Adipose tissue (tissue), 3 donors: Measurements from ENCODE around the gene NPHP4. TPM values are rescaled to one million over a fixed set of nuclear protein-coding genes. Genes with fewer than 3 reads are reported as not detected.
A peak's percentile ranks its signal among the peaks of the same experiment; 100 is the strongest.

Experiments used
- H3K27ac ChIP-seq: one replicate; pipeline ENCODE4 v1.5.1; 2013; ENCODE audit warnings: low read depth, low read length
- WGBS, 3 donors: extraction: QIAGEN DNeasy Blood & Tissue Kit; methylation state at CpG; one replicate each; pipeline ENCODE4 v1.1.7; 2013; 5-methylcytosine and 5-hydroxymethylcytosine counted together
- polyA plus RNA-seq, 3 donors: library from polyadenylated mRNA; stranded (reverse); fragments of 200-250 nt; gene quantifications; one replicate each; pipeline ENCODE4 v1.2.3, GENCODE V29; 2013
- donor health status: healthy with polysubstance abuse.
- donor health status: Bipolar disorder and iron deficiency.
- donor health status: healthy.

The NPHP4 gene
- polyA plus RNA-seq, 3 donors, result 5.0 to 14.3 (median 6.4) TPM

GRCh38 chr1:5995871-5996630 is 3.8 kb upstream of the NPHP4 start:
- no peak overlapping the region for H3K27ac ChIP-seq
- WGBS, 3 donors, result 90 to 96% (median 95%) methylated on average over 17 of the region's 17 CpGs

GRCh38 chr1:5994713-5995621 is 2.7 kb upstream of the NPHP4 start:
- no peak overlapping the region for H3K27ac ChIP-seq
- WGBS, 3 donors, result 74 to 78% (median 76%) methylated on average over 29 of the region's 29 CpGs

GRCh38 chr1:5993556-5994491 is 1.6 kb upstream of the NPHP4 start:
- WGBS, 3 donors, result 36 to 37% (median 36%) methylated on average over 29 of the region's 29 CpGs
- H3K27ac ChIP-seq, result no peak overlapping the region

- no peak overlapping the region for H3K27ac ChIP-seq
- 1% methylated on average over 28 to 49 of the region's 49 CpGs for WGBS, 3 donors
Observed at GRCh38 chr1:5992814-5993555, 760 bp upstream of the NPHP4 start.

GRCh38 chr1:5991381-5992025 is 722 bp downstream of the NPHP4 start:
- H3K27ac ChIP-seq, result peak overlapping the region; percentile 84
- WGBS, 3 donors, result 0 to 1% (median 1%) methylated on average over 38 to 60 of the region's 60 CpGs

- WGBS, 3 donors, result 50 to 59% (median 55%) methylated on average over 10 of the region's 10 CpGs
- H3K27ac ChIP-seq, result no peak overlapping the region
Observed at GRCh38 chr1:5990913-5991312, 1.3 kb downstream of the NPHP4 start.

GRCh38 chr1:5989731-5990271 is 2.4 kb downstream of the NPHP4 start:
- no peak overlapping the region for H3K27ac ChIP-seq
- 95 to 96% (median 96%) methylated on average over 18 of the region's 18 CpGs for WGBS, 3 donors

GRCh38 chr1:5989286-5989605 is 3.0 kb downstream of the NPHP4 start:
- WGBS, 3 donors, result 93 to 98% (median 94%) methylated on average over 5 of the region's 5 CpGs
- H3K27ac ChIP-seq, result no peak overlapping the region

GRCh38 chr1:5988596-5989285 is 3.5 kb downstream of the NPHP4 start:
- 91 to 98% (median 94%) methylated on average over 14 of the region's 14 CpGs for WGBS, 3 donors

GRCh38 chr1:5986018-5986417 is 6.2 kb downstream of the NPHP4 start:
- H3K27ac ChIP-seq, result no peak overlapping the region
- WGBS, 3 donors, result 91 to 95% (median 92%) methylated on average over 13 of the region's 13 CpGs

More at GRCh38 chr1:5988596-5989285, 3.5 kb downstream of the NPHP4 start:
- no peak overlapping the region for H3K27ac ChIP-seq

- 84 to 91% (median 88%) methylated on average over 11 of the region's 11 CpGs for WGBS, 3 donors
- H3K27ac ChIP-seq, result no peak overlapping the region
Observed at GRCh38 chr1:5985250-5985649, 7.0 kb downstream of the NPHP4 start.

GRCh38 chr1:5983361-5984103 is 8.7 kb downstream of the NPHP4 start:
- H3K27ac ChIP-seq, result no peak overlapping the region
- WGBS, 3 donors, result 88 to 90% (median 88%) methylated on average over 6 of the region's 6 CpGs

GRCh38 chr1:5982868-5983267 is 9.4 kb downstream of the NPHP4 start:
- no peak overlapping the region for H3K27ac ChIP-seq
- WGBS, 3 donors, result 58 to 76% (median 63%) methylated on average over 5 of the region's 5 CpGs

GRCh38 chr1:5982276-5982675 is 9.9 kb downstream of the NPHP4 start:
- 64 to 88% (median 72%) methylated on average over 4 of the region's 4 CpGs for WGBS, 3 donors
- no peak overlapping the region for H3K27ac ChIP-seq

- H3K27ac ChIP-seq, result no peak overlapping the region
- 65 to 75% (median 66%) methylated on average over 8 of the region's 8 CpGs for WGBS, 3 donors
Observed at GRCh38 chr1:5981009-5981380, 11.2 kb downstream of the NPHP4 start.
